Left cardiac atrium (tissue), 4 donors: Measurements from ENCODE around the gene TLCD3B. TPM values are rescaled to one million over a fixed set of nuclear protein-coding genes. Genes with fewer than 3 reads are reported as not detected.

Experiments
- ATAC-seq, 2 donors: fragments of 200-7000 bp; cut with Tn5 transposase; one replicate each; pipeline ENCODE4 v1.9.1; 2020; ENCODE audit warnings: mild to moderate bottlenecking in 2 of 2, moderate library complexity in 2 of 2
- DNase-seq: peaks from one replicate; pipeline ENCODE4 v3.0.0-alpha.2; 2020
- intact Hi-C, 2 donors: fragments of 100-400 bp; cut with DNase I; formaldehyde crosslinking; loops; one replicate each; pipeline versions ENCODE4 v1.14.1 to v1.15.1; 2022 to 2023
- long read RNA-seq: library from polyadenylated mRNA; unstranded; transcript quantifications from one replicate; pipeline ENCODE4 v2.0.0, GENCODE V29; 2021
- total RNA-seq, 2 donors: library from RNA; stranded (reverse); fragmentation: NEBNext Ultra II Directional; extraction: Animal tissue kit (Norgen Biotek cat#: 25700); gene quantifications; one replicate each; pipeline ENCODE4 v1.2.1, GENCODE V29; 2021
- donor health status: DM: no; HTN: yes; CAD: no.
- donor health status: DM: no; HTN: yes; CAD: no; lungs with severe emphysema.
- donor health status: DM: yes; HTN: yes; CAD: no.
- donor health status: Dilated cardiomyopathy.

TLCD3B gene, protein sequence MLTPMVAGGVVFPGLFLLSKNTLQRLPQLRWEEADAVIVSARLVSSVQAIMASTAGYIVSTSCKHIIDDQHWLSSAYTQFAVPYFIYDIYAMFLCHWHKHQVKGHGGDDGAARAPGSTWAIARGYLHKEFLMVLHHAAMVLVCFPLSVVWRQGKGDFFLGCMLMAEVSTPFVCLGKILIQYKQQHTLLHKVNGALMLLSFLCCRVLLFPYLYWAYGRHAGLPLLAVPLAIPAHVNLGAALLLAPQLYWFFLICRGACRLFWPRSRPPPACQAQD
- not detected for total RNA-seq
- long read RNA-seq = 0 reads

DNA sequence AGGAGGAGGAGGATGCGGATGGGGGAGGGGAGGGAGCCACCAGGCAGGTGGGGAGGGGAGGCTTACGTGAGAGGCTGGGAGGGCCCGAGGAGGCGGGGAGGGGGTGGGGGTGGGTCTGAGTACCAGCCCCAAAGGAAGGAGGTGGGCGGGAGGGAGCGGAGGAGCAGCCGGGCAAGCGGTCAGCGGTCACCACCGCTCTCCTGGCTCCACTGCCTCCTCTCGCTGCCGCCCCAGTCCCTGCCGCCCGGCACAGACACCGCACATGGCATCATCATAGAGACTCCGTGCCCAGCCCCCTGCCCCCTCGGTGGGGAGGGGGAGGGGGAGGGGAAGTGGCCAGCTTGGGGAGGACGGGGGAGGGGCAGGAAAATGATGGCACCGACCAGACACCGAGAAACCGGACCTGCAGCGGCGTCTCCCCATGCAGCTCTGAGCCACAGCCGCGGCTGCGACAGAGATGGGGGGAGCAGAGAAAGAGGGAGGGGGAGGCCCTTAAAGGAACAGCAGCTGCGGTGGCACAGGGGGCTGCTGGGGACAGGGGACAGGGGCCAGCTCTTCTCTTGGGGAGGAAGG is at the start of gene TLCD3B:
Gene TLCD3B (minus strand): TSS at position 431 of the 573 bp plus-strand sequence. CDS start 744 bp downstream, outside the sequence.
- intact Hi-C loops = no loop called here
- DNase-seq (no peak), ATAC-seq (peak in 1 of 2 donors; percentile 10)

DNA sequence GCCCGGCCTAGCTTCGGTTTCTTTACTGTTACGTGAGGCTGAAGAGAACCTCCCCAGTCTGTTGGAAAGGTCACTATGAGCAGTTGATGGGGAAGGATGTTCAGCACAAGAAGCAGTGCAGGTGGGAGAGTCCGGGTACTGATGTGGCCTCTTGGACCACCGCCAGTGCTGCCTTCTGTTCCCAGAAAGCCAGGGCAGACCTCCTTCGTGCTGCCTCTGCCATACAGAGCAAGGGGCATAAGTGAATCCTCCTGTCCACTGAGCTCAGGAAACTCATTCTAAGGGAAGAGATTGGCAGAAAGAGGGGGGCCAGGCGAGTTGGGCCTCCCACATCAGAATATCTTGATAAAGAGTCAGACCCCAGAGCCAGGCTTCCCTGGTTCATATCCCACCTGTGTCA is 48.4 kb upstream of the TLCD3B start:
- DNase-seq = no peak
- no peak for ATAC-seq
- intact Hi-C loops = no loop called here

DNA sequence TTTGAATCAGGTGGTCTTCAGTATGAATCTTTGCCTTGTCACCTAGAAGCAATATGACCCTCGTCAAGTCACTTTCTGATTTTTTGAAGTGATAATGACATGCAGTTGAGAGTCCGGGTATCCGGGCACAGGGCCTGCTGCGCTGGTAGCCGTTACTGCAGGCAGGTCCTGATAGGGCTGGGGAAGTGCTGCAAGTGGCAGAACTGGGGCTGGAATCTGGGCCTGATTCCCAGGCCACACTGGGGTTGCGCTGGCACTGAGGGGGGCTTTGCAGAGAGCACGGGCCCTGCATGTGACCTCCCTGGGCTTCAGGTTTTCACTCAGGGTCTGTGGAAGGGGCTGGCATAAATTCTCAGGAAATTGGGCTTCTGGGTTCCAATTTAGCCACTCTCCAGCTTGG is 47.7 kb upstream of the TLCD3B start:
- intact Hi-C loops = no loop called here
- no peak for ATAC-seq
- no peak for DNase-seq

DNA sequence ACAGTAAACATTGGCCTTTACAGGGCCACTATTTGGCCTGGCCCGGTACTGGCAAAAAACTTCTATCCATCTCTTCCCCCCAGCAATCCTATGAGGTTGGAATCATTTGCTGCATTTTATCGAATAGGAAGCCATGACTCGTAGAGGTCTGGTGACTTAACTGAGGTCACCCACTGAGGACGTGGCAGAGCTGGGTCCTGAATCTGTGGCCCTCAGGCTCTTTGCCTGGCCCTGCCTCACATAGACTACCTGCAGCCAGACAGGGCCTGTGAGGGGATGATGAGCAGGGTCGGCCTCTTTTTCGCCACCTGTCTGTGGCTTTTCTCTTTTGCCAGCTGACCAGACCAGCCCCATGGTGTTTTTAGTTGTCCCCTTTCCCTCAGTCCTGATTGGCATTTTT is 46.6 kb upstream of the TLCD3B start:
- DNase-seq = no peak
- intact Hi-C loops = no loop called here
- no peak for ATAC-seq

DNA sequence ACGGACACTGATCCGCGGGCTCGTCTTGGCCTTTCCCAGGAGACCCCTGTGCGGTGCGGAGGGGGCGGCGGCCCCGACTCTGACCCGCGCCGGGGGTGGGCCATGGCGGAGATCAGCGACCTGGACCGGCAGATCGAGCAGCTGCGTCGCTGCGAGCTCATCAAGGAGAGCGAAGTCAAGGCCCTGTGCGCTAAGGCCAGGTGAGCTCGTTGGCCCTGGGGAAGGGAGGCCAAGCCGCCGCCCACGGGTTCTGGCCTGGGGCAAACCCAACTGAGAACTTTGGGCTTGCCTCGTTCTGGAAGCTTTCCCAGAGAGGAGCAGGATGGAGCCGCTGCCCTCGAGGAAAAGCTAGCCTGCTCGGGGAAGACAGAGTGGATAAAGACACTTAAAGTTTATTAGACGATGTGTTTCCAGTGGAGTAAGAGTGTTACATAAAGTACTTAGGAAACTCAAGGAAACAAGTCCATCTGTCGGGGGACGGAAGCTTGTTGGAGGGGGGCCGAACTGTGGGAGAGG is 45.3 kb upstream of the TLCD3B start:
- DNase-seq (no peak), ATAC-seq (peak; percentile 17 to 19)
- intact Hi-C loops = no loop called here

DNA sequence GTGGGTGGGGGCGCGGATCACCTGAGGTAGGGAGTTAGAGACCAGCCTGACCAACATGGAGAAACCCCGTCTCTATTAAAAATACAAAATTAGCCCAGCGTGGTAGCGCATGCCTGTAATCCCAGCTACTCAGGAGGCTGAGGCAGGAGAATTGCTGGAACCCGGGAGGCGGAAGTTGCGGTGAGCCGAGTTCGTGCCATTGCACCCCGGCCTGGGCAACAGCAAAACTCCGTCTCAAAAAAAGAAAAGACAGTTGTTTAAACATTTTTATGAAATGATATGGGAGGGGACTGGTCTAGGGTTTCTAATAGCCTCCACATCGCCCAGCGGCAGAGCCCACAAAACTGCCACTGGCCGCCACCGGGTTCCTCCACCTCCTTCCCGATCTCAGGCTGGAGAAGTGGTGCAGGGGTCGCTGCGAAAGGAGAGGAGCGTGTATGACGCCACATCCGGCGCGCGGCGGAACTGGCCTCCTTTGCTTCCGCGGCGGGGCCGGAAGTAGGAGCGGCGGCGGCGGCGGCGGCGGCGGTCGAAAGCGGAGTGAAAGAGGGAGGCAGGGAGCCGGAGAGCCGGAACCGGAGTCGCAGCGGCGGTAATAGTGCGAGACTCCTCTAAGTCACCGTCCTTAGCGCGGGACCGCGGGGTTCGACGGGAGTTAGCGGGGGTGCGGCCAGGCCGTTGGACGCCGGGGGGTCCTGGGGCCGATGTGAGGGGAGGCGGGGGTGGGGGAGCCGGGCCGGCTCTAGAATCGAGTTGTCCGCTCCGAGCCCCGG is 44.6 kb upstream of the TLCD3B start, which contains the start of gene PPP4C:
Gene PPP4C (plus strand): TSS at position 492 of the 773 bp plus-strand sequence. CDS start 384 bp downstream, outside the sequence.
- intact Hi-C loops = no loop called here
- ATAC-seq (peak; percentile 96 to 97), DNase-seq (peak; percentile 94)

DNA sequence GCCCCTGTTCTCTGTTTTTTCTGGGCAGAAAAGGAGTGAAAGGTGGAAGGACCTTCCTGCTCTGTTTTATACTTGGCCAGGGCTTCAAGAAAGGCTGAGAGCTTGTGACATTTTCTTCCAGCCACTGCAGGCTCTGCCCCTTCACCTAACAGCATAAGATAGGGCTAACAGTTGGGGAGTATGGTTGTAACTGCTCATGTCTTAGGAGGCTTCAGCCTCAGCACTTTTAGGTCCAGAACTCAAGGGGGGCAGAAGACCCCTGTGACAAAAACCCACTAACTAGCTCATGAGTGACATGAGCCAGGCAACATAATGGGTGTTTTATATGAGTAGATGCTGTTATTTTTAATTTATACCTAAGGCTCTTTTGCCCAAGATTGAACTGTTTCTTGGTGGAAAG is 39.4 kb upstream of the TLCD3B start:
- no peak for ATAC-seq
- DNase-seq = no peak
- intact Hi-C loops = no loop called here

DNA sequence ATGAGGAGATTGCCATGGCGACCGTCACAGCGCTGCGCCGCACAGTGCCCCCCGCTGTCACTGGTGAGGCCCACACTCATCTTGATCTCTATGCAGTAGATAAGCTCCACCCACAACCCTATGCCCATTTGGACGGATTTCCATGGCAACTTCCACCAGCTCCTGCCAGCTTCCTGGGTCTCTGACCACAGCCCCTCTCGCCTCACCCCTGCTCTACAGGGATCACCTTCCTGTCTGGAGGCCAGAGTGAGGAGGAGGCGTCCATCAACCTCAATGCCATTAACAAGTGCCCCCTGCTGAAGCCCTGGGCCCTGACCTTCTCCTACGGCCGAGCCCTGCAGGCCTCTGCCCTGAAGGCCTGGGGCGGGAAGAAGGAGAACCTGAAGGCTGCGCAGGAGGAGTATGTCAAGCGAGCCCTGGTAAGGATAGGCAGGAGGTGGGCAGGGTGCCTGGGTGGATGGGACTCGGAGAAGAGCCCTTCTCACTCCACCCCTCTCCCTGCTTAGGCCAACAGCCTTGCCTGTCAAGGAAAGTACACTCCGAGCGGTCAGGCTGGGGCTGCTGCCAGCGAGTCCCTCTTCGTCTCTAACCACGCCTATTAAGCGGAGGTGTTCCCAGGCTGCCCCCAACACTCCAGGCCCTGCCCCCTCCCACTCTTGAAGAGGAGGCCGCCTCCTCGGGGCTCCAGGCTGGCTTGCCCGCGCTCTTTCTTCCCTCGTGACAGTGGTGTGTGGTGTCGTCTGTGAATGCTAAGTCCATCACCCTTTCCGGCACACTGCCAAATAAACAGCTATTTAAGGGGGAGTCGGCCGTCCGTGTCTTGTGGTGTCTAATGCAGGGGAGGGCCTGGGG is 38.8 kb upstream of the TLCD3B start:
- no peak for ATAC-seq
- no peak for DNase-seq
- intact Hi-C loops = no loop called here

DNA sequence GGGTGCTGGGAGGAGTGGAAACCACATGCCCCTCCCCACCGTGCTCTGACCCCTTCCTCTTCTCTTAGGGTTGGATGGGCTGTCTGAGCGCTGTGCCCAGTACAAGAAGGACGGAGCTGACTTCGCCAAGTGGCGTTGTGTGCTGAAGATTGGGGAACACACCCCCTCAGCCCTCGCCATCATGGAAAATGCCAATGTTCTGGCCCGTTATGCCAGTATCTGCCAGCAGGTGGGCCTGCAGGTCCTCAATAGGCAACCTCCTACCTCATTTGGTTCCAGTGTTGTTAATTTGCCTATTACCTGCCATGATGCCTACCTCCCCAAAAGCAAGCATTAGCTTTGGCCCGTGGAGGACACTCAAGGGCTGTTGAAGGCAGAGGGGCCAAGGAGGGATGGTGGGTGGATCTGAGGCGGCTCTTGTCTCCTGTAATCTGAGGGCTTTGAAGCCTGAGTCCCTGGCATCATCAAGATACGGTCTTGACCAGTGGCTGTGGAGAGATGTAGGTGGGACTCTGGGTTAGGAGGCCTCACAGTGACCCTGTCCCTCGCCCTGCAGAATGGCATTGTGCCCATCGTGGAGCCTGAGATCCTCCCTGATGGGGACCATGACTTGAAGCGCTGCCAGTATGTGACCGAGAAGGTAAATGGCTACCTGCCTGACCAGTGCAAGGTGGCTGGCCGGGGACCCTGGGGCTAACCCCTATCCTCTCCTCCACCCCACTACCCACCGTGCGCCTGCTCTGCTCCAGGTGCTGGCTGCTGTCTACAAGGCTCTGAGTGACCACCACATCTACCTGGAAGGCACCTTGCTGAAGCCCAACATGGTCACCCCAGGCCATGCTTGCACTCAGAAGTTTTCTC is 37.9 kb upstream of the TLCD3B start:
- ATAC-seq (no peak), DNase-seq (no peak)
- intact Hi-C loops = no loop called here

DNA sequence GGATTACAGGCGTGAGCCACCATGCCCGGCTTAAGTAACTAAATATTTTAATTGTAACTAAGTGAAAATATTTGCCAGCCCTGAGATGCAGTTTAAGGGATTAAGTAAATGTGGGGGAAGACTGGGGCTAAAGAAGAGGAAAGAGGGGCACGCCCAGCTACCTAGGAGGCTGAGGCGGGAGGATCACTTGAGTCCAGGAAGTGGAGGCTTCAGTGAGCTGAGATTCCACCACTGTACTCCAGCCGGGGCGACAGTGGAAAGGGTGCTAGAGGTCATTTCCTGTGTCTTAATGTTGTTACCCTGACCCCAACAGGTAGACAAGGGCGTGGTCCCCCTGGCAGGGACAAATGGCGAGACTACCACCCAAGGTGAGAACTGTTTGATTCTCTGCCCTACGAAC is 37.3 kb upstream of the TLCD3B start:
- ATAC-seq (no peak), DNase-seq (no peak)
- intact Hi-C loops = no loop called here

DNA sequence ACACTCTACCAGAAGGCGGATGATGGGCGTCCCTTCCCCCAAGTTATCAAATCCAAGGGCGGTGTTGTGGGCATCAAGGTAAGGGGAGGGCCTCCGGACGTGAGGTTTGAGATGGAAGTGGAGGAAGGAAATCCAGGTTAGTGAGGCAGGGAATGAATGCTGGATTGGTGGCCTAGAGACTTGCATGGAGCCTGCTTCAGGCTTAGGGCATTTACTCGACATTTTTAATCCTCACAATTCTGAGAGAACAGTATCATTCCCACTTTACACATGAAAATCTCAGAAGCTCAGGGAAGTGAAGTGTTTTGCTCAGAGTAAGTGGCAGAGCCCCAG is 36.5 kb upstream of the TLCD3B start:
- no peak for ATAC-seq
- intact Hi-C loops = no loop called here
- DNase-seq = no peak

DNA sequence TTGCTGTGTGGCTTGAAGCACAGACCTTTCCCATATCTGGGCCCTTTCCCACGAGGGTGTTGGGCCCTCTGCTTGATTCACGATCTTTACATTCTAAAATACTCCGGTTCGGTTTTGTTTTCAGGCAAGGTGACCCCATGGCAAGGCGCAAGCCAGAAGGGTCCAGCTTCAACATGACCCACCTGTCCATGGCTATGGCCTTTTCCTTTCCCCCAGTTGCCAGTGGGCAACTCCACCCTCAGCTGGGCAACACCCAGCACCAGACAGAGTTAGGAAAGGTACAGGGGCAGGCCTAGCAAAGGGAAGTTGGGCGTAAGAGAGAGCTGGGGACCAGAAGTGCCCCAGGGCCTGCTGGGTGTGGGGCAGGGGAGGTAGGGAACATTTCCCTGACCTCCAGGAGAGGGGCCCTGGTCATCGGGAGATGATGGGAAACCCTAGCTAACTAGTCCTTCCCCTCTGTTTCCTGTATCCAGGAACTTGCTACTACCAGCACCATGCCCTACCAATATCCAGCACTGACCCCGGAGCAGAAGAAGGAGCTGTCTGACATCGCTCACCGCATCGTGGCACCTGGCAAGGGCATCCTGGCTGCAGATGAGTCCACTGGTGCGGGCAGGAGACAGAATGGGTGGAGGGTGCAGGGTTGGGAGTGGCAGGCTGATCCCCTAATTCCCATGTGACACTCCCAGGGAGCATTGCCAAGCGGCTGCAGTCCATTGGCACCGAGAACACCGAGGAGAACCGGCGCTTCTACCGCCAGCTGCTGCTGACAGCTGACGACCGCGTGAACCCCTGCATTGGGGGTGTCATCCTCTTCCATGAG is 35.9 kb upstream of the TLCD3B start:
- intact Hi-C loops = no loop called here
- DNase-seq (peak; percentile 60), ATAC-seq (no peak)

DNA sequence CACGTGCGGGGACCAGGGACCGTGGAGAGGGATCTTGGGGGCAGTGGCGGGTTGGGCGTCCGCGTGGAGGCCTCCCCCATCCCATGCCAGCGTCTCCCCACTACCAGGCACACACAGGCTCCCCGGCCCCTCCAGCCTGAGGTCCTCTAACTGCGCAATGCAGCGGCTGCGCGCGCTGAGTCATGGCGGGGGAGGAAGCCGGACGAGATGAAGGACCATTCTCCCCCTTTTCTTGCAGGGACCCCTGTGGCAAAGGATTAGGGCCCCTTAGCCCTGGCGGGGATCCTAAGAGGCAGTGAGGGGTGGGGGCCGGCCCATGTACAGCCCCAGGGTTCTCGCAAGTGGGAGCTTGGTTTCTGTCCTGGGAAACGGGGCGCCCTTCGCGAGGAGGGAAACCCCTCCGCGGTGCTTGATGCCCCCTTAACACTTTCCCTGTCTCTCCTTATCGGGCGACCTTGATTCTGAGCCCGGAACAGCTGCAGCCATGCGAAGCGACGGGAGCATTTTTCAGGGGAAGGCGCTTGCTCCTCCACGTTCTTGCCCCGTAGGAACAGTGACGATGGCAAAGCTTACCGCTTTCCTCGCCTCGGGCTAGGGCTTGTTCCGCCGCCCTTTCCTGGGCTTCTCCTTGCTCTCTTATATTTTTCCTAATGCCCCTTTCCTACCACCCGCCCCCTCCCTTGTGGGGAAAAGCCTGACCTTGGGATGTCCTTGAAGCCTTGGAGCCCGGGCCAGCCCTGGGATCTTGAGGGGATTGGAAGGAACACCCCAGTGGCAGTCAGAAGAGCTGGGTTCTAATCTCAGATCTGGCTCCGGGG is 35.1 kb upstream of the TLCD3B start:
- DNase-seq (no peak), ATAC-seq (peak; percentile 3 to 18)
- intact Hi-C loops = no loop called here

DNA sequence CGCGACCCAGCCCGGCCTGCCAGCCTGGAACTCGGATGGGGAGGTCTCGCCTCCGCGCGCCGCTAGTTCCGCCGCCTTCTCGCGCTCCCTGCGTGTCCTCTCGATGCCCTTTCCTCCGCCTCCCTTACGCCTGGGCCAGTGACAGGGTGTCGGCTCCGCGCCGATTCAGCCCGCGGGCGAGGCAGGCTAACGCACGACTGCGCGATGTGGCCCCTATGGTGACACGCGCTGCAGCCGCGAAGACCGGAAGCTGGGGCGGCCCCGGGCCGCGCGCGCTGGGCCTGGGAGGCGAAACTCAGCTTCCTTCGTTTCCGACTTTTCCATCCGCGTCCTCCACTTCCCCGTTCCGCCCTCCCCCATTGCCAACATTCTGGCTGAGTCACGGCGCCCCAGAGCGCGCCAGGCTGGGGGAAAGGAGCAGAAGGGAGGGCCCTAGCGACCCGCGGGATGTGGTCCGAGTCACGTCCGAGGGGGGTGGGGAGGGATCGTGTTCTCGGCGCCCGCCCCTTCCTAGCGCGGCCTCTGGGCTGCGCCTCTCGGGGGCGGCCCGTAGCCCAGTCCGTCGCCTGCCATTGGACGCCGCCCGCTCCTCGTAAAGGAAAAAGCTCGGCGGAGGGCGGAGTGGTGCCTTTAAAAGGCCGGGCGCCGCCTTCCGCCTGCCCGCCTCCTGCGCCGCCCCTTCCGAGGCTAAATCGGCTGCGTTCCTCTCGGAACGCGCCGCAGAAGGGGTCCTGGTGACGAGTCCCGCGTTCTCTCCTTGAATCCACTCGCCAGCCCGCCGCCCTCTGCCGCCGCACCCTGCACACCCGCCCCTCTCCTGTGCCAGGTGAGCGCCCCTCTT is 34.3 kb upstream of the TLCD3B start, which contains the start of gene ALDOA:
Gene ALDOA (plus strand): TSS at position 659 of the 841 bp plus-strand sequence. CDS start 1,138 bp downstream, outside the sequence.
- intact Hi-C loops = no loop called here
- ATAC-seq (peak; percentile 89 to 93), DNase-seq (peak; percentile 99)

DNA sequence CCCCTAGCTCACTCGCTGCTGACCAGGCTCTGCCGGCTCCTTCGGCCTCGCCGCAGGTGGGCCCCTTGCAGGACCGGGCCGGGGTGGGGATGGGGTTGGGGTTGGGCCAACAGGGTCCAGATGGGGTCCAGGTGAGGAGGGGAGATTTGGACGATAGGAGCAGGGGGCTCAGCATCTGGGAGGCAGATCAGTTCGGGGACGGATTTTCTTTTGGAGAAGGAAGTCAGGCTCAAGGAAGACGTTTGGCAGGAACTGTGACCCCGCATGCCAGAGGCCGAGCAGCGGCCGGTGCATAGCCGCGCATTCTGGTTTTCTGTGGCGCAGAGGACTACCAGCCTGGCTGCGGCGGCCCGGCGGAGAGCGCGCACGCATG is 33.6 kb upstream of the TLCD3B start:
- ATAC-seq = peak in 1 of 2 donors; percentile 1
- intact Hi-C loops = no loop called here

More for the DNA sequence above, 33.6 kb upstream of the TLCD3B start:
- no peak for DNase-seq
